Ovary (tissue), 9 donors: ENCODE results near the gene RPS6KA5. TPM values are rescaled to one million over a fixed set of nuclear protein-coding genes. Genes with fewer than 3 reads are reported as not detected.
"Not testable (repeated sequence)": the region's sequence is repeated elsewhere in the genome, so short reads cannot be mapped to it uniquely, and the experiment has no call there.

Experiments
- DNase-seq, 5 donors: peaks; one replicate each; pipeline ENCODE4 v3.0.0-alpha.2; 2019 to 2020
- H3K27ac ChIP-seq, 2 donors: fragments of 200-600 bp; one replicate each; pipeline versions ENCODE4 v1.5.1 to v1.8.0; 2019 to 2022
- H3K27me3 ChIP-seq: fragments of 200-600 bp; one replicate; pipeline ENCODE4 v1.8.0; 2022
- H3K36me3 ChIP-seq: fragments of 200-600 bp; sonication (generic); one replicate; pipeline ENCODE4 v1.5.1; 2019
- H3K4me1 ChIP-seq: one replicate; pipeline ENCODE4 v1.8.1; 2013; ENCODE audit warnings: mild to moderate bottlenecking, moderate library complexity; ENCODE audit not compliant: insufficient read depth
- H3K4me3 ChIP-seq: fragments of 200-600 bp; sonication (generic); one replicate; pipeline ENCODE4 v1.5.1; 2017
- H3K9me3 ChIP-seq, 2 donors: fragments of 200-600 bp in 1 of 2; sonication (generic) in 1 of 2; one replicate each; pipeline versions ENCODE4 v1.5.1 to v1.8.1; 2013 to 2019; ENCODE audit warnings: mild to moderate bottlenecking in 1 of 2, moderate library complexity in 1 of 2
- EP300 ChIP-seq: sonication (generic); formaldehyde crosslinking; IDR thresholded peaks from one replicate; pipeline ENCODE4 v1.6.1; 2017; ENCODE audit warnings: antibody characterized with exemption
- POLR2A ChIP-seq: fragments of 450-650 bp; IDR thresholded peaks from one replicate; pipeline ENCODE4 v1.6.1; 2017; ENCODE audit warnings: antibody characterized with exemption, mild to moderate bottlenecking, moderate library complexity
- WGBS, 3 donors: extraction: QIAGEN DNeasy Blood & Tissue Kit in 1 of 3; methylation state at CpG; one replicate each; pipeline versions ENCODE4 v1.1.5 to v1.1.7; 2013 to 2017; 5-methylcytosine and 5-hydroxymethylcytosine counted together
- intact Hi-C, 4 donors: fragments of 100-400 bp; cut with DNase I; formaldehyde crosslinking; loops; one replicate each; pipeline versions ENCODE4 v1.11.0 to v1.15.1; 2022 to 2023
- polyA plus RNA-seq, 2 donors: library from polyadenylated mRNA; stranded (reverse); fragments of 200-250 nt in 1 of 2; fragments of 350-450 nt in 1 of 2; fragmentation: Illumina TruSeq in 1 of 2; extraction: RNeasy Lipid Tissue Mini Kit (QIAGEN cat#74804) in 1 of 2; gene quantifications; one replicate each; pipeline ENCODE4 v1.2.3, GENCODE V29; 2013 to 2014
- total RNA-seq, 7 donors: library from RNA; depleted of rRNA in 2 of 7; stranded (reverse); fragments of >200 nt in 2 of 7; fragmentation: NEBNext Ultra II Directional in 3 of 7; extraction: Animal tissue kit (Norgen Biotek cat#: 25700) in 3 of 7; gene quantifications; one replicate each; pipeline versions ENCODE4 v1.1.0 to v1.2.4, GENCODE V29; 2016 to 2023
- TF ChIP-seq, protein P1 (sequence below), 3 donors: fragments of 450-650 bp in 2 of 3; fragments of 200-600 bp in 1 of 3; IDR thresholded peaks; one replicate each; pipeline versions ENCODE4 v1.5.1 to v1.8.0; 2016 to 2022; ENCODE audit warnings: antibody characterized with exemption in 3 of 3, mild to moderate bottlenecking in 1 of 3
- donor health status: DM: no; HTN: no; CAD: no; lungs with moderate emphysema.
- donor health status: DM: no; HTN: no; CAD: no.
- donor health status: Bipolar disorder and iron deficiency.
- donor health status: DM: yes; HTN: yes; CAD: no.
- donor health status: DM: no; HTN: no; CAD: no.
- donor health status: DM: yes; HTN: yes; CAD: no.

RPS6KA5 gene
- total and polyA plus RNA-seq, 9 donors = 3.8 to 19.0 (median 8.4) TPM

DNA sequence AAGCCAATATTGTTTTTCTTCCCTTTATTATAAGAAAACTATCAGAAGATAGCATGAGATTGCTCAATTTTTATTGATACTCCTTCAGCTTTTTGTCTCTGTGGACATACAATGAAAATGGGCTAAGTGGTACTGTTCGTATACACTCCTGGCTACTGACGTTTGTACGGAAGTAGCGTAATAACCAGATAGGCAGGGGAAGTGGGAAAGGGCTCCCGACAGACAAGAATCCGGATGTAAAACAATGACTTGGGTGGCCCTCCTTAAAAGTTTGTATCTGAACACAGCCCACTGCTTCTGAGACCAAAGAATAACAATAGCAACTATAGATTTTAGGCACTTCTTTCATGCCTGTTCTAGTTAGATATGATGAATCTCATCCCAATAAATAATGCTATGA, 99.6 kb downstream of the RPS6KA5 start:
- H3K4me1 ChIP-seq = no peaks in the 10 kb centered on the region
- no peak for DNase-seq
- H3K9me3 ChIP-seq = no peaks in the 10 kb centered on the region
- H3K27ac ChIP-seq = no peak overlapping the region
- no peaks in the 10 kb centered on the region for H3K36me3 ChIP-seq
- H3K27me3 ChIP-seq = no peaks in the 10 kb centered on the region
- no peak for TF ChIP-seq POLR2A
- TF ChIP-seq EP300 = no peak
- intact Hi-C loops = no loop called here
- 86 to 91% (median 89%) methylated on average over 6 of the region's 6 CpGs for WGBS, 3 donors
- H3K4me3 ChIP-seq = no peak overlapping the region

DNA sequence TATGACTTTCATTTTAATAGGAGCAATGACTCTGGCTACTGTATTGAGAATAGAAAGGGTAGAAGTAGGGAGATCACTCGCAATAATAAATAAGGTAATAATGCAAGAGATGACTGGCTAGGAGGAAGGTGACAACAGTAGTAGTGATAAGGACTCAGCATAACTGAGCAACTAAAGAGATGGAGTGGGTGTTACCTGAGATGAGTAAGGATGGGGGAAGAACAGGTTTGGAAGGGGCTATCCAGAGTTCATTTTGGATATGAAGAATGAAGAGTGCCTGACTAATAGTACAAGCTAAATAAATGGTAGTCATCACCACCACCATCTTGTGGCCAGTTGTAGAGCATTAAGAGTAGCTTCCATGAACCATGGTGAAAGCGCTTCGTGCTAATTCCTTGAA, 101.1 kb downstream of the RPS6KA5 start:
- intact Hi-C loops = loop anchor here in 1 of 4 donors (10.0 kb wide), 1 partner anchor 105 kb away; no protein-coding TSS in a partner anchor
- no peaks in the 10 kb centered on the region for H3K4me1 ChIP-seq
- 95 to 97% (median 96%) methylated on average over 3 of the region's 3 CpGs for WGBS, 3 donors

DNA sequence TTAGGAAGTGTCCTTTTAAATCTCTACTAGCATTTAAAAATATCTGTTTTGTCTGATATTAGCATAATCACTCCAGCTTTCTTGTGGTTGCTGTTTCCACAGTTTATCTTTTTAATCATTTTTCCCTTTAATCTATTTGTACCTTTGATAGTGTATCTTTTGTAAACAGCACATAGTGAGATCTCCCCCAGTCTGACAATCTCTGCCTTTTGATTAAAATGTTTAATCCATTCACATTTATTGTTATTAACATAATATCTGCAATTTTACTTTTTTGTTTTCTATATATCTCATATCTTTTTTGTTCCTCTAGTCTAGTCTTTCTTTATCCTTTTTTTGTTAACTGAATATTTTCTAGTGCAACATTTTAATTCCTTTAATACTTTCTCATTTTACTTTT, 104.2 kb downstream of the RPS6KA5 start:
- H3K36me3 ChIP-seq = no peaks in the 10 kb centered on the region
- no peaks in the 10 kb centered on the region for H3K4me1 ChIP-seq
- DNase-seq = no peak
- no peaks in the 10 kb centered on the region for H3K9me3 ChIP-seq
- TF ChIP-seq EP300 = no peak
- TF ChIP-seq POLR2A = no peak
- TF ChIP-seq, protein P1, sequence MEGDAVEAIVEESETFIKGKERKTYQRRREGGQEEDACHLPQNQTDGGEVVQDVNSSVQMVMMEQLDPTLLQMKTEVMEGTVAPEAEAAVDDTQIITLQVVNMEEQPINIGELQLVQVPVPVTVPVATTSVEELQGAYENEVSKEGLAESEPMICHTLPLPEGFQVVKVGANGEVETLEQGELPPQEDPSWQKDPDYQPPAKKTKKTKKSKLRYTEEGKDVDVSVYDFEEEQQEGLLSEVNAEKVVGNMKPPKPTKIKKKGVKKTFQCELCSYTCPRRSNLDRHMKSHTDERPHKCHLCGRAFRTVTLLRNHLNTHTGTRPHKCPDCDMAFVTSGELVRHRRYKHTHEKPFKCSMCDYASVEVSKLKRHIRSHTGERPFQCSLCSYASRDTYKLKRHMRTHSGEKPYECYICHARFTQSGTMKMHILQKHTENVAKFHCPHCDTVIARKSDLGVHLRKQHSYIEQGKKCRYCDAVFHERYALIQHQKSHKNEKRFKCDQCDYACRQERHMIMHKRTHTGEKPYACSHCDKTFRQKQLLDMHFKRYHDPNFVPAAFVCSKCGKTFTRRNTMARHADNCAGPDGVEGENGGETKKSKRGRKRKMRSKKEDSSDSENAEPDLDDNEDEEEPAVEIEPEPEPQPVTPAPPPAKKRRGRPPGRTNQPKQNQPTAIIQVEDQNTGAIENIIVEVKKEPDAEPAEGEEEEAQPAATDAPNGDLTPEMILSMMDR (IDR thresholded peaks at IDR 0.05) = no peak
- intact Hi-C loops = loop anchor here in 1 of 4 donors (10.0 kb wide), 1 partner anchor 101 kb away; no protein-coding TSS in a partner anchor
- H3K27me3 ChIP-seq = no peaks in the 10 kb centered on the region
- H3K4me3 ChIP-seq = no peak overlapping the region
- H3K27ac ChIP-seq = no peak overlapping the region

More for the DNA sequence above, 101.1 kb downstream of the RPS6KA5 start:
- H3K27me3 ChIP-seq = no peaks in the 10 kb centered on the region
- no peaks in the 10 kb centered on the region for H3K36me3 ChIP-seq
- no peaks in the 10 kb centered on the region for H3K9me3 ChIP-seq
- TF ChIP-seq POLR2A = no peak
- TF ChIP-seq EP300 = no peak
- TF ChIP-seq, protein P1 (IDR thresholded peaks at IDR 0.05) = no peak
- no peak overlapping the region for H3K27ac ChIP-seq
- H3K4me3 ChIP-seq = no peak overlapping the region
- no peak for DNase-seq

GRCh38 chr14:90953643-90954042, 106.8 kb downstream of the RPS6KA5 start:
- not testable (repeated sequence) for H3K27ac ChIP-seq, H3K36me3 ChIP-seq, H3K9me3 ChIP-seq, DNase-seq, H3K4me1 ChIP-seq, H3K27me3 ChIP-seq, H3K4me3 ChIP-seq
- 85 to 96% (median 89%) methylated on average over 2 of the region's 2 CpGs for WGBS, 3 donors
- intact Hi-C loops = loop anchor here in 1 of 4 donors (10.0 kb wide), 1 partner anchor 99 kb away; no protein-coding TSS in a partner anchor

GRCh38 chr14:90943367-90943766, 117.1 kb downstream of the RPS6KA5 start:
- WGBS, 3 donors = 91 to 96% (median 95%) methylated on average over 3 of the region's 3 CpGs
- no peaks in the 10 kb centered on the region for H3K4me1 ChIP-seq
- DNase-seq = no peak
- TF ChIP-seq, protein P1 (IDR thresholded peaks at IDR 0.05) = no peak
- TF ChIP-seq EP300 (no peak), POLR2A (no peak)
- H3K27ac ChIP-seq = no peak overlapping the region
- H3K36me3 ChIP-seq = no peaks in the 10 kb centered on the region
- intact Hi-C loops = no loop called here
- H3K9me3 ChIP-seq = no peaks in the 10 kb centered on the region
- H3K27me3 ChIP-seq = no peaks in the 10 kb centered on the region
- H3K4me3 ChIP-seq = no peak overlapping the region
